ENCODE results near the gene OR6J1.
"Not testable (repeated sequence)": the region's sequence is repeated elsewhere in the genome, so short reads cannot be mapped to it uniquely, and the experiment has no call there.

The OR6J1 gene

DNA sequence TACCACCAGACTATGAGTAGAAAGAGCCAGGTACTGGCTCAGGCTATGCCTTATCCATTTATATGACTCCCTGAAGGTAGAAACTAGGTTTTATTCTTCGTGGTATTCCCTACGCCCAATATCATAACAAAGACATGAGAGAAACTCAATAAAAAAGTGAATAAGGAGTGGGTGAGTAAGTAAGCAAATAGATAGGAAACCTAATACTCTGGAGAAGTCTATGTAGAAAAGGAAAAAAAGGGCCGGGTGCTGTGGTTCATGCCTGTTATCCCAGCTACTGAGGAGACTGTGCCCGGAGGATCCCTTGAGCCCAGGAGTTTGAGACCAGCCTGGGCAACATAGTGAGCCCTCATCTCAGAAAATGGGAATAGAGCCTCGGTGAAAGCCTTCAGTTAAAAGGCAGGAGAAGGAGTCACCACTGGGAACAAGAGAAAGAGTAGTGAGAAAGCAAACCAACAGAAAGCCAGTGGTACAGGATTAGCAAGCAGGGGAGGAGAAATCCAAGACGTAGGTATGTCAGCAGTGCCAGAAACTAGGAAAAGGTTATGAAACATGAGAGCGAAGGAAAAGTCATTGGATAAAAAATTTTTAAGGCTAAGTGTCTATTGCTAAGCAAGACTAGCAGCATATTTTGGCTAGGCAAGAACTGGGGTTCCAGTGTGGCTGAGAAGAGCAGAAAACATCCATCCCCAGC is 6.0 kb upstream of the OR6J1 start:
- H3K4me1 ChIP-seq (ENCODE audit: control insufficient read depth in 1 of 2, insufficient read depth in 1 of 2, low read depth in 1 of 2, low read length in 1 of 2) = no peaks in the 10 kb centered on the region
- no peaks in the 10 kb centered on the region for H3K9me3 ChIP-seq
- H3K4me3 ChIP-seq (ENCODE audit: low read depth in 1 of 2, low read length in 1 of 2) = no peak overlapping the region
- no peak overlapping the region for H3K27ac ChIP-seq
- no peaks in the 10 kb centered on the region for H3K27me3 ChIP-seq
- TF ChIP-seq, protein P1, sequence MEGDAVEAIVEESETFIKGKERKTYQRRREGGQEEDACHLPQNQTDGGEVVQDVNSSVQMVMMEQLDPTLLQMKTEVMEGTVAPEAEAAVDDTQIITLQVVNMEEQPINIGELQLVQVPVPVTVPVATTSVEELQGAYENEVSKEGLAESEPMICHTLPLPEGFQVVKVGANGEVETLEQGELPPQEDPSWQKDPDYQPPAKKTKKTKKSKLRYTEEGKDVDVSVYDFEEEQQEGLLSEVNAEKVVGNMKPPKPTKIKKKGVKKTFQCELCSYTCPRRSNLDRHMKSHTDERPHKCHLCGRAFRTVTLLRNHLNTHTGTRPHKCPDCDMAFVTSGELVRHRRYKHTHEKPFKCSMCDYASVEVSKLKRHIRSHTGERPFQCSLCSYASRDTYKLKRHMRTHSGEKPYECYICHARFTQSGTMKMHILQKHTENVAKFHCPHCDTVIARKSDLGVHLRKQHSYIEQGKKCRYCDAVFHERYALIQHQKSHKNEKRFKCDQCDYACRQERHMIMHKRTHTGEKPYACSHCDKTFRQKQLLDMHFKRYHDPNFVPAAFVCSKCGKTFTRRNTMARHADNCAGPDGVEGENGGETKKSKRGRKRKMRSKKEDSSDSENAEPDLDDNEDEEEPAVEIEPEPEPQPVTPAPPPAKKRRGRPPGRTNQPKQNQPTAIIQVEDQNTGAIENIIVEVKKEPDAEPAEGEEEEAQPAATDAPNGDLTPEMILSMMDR (IDR thresholded peaks at IDR 0.05) = no peak
- no peaks in the 10 kb centered on the region for H3K36me3 ChIP-seq

DNA sequence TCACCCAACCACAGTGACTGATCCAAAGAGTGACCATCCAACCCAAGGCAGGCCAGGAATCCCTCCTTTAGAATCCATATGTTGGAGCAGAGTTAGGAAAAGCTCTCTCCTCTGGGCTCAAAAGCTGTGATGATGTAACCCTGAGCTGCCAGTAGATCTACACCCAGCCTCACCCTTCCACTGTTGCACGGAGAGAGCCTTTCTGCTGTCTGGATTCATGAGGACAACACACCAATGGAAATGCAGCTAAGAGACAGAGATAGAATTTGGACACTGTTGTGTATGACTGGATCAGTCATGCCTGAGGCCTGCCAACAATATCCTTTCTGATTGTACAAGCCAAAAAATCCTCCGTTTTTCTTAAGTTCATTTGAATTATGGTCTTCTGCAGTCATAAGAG is 4.4 kb upstream of the OR6J1 start:
- Histone ChIP-seq H3K36me3 (no peaks in the 10 kb centered on the region), H3K27me3 (peaks cover 9% of the 10 kb centered on the region), H3K27ac (no peak overlapping the region), H3K4me3 (ENCODE audit: low read depth in 1 of 2, low read length in 1 of 2) (no peak overlapping the region), H3K4me1 (ENCODE audit: control insufficient read depth in 1 of 2, insufficient read depth in 1 of 2, low read depth in 1 of 2, low read length in 1 of 2) (no peaks in the 10 kb centered on the region), H3K9me3 (no peaks in the 10 kb centered on the region)
- TF ChIP-seq, protein P1 (IDR thresholded peaks at IDR 0.05) = no peak

DNA sequence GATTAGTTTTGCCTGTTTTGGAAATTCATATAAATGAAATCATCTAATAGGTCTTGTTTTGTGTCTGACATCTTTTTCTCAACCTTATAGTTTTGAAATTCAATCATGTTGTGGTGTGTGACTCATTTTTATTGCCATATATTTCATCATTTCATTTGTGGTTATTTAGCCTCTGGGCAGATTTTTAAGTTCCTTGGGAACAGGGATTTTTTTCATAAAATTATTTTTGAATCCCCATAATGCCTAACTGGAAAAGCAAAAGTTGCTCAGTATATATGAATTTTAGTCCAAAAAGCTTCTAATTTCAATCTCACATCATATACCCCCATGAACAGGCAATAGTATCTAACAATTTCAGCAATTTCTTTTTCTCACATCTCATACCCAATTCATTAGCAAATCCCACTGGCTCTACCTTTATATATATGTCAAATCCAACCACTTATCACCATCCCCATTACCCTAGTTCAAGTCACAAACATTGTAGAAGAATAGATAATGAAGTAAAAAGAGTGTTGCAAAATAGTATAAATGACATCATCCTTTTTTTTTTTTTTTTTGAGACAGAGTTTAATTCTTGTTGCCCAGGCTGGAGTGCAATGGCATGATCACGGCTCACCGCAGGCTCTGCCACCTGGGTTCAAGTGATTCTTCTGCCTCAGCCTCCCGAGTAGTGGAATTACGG is 2.6 kb upstream of the OR6J1 start:
- Histone ChIP-seq H3K4me3 (ENCODE audit: low read depth in 1 of 2, low read length in 1 of 2) (no peak overlapping the region), H3K36me3 (no peaks in the 10 kb centered on the region), H3K9me3 (no peaks in the 10 kb centered on the region), H3K4me1 (ENCODE audit: control insufficient read depth in 1 of 2, insufficient read depth in 1 of 2, low read depth in 1 of 2, low read length in 1 of 2) (no peaks in the 10 kb centered on the region), H3K27me3 (peaks cover 9% of the 10 kb centered on the region), H3K27ac (no peak overlapping the region)
- TF ChIP-seq, protein P1 (IDR thresholded peaks at IDR 0.05) = no peak

DNA sequence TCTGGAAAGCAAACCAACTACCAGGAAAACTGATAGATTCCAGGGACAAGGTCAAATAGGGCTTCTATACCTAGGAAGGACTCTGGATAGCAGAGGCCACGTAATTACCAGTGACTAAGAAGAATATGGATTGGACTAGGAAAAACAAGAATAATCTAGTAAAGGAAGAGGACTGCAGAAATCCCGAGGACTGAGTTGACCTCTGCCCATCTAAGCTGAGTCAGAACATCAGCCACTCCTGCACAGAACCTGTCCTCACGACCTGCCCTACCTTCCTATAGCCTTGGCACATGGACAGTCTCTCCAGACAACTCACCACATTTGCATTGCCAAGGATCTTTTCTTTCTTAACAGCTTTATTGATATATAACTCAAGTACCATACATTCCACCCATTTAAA is 2.3 kb downstream of the OR6J1 start:
- Histone ChIP-seq H3K4me3 (ENCODE audit: low read depth in 1 of 2, low read length in 1 of 2) (no peak overlapping the region), H3K27ac (no peak overlapping the region), H3K9me3 (no peaks in the 10 kb centered on the region), H3K4me1 (ENCODE audit: control insufficient read depth in 1 of 2, insufficient read depth in 1 of 2, low read depth in 1 of 2, low read length in 1 of 2) (no peaks in the 10 kb centered on the region), H3K27me3 (peaks cover 9% of the 10 kb centered on the region), H3K36me3 (no peaks in the 10 kb centered on the region)
- TF ChIP-seq, protein P1 (IDR thresholded peaks at IDR 0.05) = no peak

DNA sequence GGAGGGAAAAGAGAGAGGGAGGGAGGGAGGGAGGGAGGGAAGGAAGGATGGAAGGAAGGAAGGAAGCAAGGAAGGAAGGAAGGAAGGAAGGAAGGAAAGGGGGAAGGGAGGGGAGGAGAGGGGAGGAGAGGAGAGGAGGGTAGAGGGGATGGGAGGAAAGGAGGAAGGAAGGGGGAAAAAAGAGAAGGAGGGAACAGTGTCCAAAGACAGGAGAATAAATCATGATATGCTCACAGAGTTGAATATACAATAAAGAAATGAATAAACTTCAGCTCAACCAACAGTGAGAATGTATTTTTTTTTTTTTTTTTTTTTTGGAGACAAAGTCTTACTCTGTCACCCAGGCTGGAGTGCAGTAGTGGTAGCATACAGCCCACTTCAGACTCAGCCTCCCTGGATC is 4.0 kb downstream of the OR6J1 start:
- Histone ChIP-seq H3K36me3 (no peaks in the 10 kb centered on the region), H3K27me3 (peaks cover 9% of the 10 kb centered on the region), H3K27ac (no peak overlapping the region), H3K4me3 (ENCODE audit: low read depth in 1 of 2, low read length in 1 of 2) (no peak overlapping the region), H3K4me1 (ENCODE audit: control insufficient read depth in 1 of 2, insufficient read depth in 1 of 2, low read depth in 1 of 2, low read length in 1 of 2) (no peaks in the 10 kb centered on the region), H3K9me3 (no peaks in the 10 kb centered on the region)
- TF ChIP-seq, protein P1 (IDR thresholded peaks at IDR 0.05) = no peak

DNA sequence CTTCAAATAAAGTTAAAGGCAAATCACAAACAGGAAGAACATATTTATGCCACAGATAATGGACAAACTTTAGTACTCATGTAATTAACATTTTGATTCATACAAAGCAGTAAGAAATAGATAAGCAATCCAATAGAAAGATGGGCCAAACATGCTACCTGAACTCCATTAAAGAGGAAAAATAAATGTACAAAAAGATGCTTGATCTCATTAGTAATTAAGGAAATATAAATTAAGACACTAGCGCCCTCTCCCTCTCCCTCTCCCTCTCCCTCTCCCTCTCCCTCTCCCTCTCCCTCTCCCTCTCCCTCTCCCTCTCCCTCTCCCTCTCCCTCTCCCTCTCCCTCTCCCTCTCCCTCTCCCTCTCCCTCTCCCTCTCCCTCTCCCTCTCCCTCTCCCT is 8.2 kb downstream of the OR6J1 start:
- H3K4me1 ChIP-seq (ENCODE audit: control insufficient read depth in 1 of 2, insufficient read depth in 1 of 2, low read depth in 1 of 2, low read length in 1 of 2); H3K27ac ChIP-seq; H3K4me3 ChIP-seq (ENCODE audit: low read depth in 1 of 2, low read length in 1 of 2); H3K27me3 ChIP-seq; H3K9me3 ChIP-seq; H3K36me3 ChIP-seq: not testable (repeated sequence)

Measured in neutrophil (primary cell).